ENCODE results near the gene CLASRP. TPM values are rescaled to one million over a fixed set of nuclear protein-coding genes. Genes with fewer than 3 reads are reported as not detected.

CLASRP gene
- total and polyA plus RNA-seq, 9 of the 15 experiments (the other 6 are each of a cell fraction or from before 2014, with no cell fraction given) = 0.94 to 86.3 (median 44.0) TPM

- TF ChIP-seq EWSR1 (IDR thresholded peaks at IDR 0.05; ENCODE audit: borderline replicate concordance, low read depth, partially characterized antibody) (no peak), XRCC5 (IDR thresholded peaks at IDR 0.05; ENCODE audit: low read depth, low read length) (no peak), ZFP36 (IDR thresholded peaks at IDR 0.05; ENCODE audit: low read depth, low read length, partially characterized antibody) (no peak), FOS (IDR thresholded peaks at IDR 0.05; ENCODE audit: extremely low read depth, insufficient read length) (no peak), KDM5B (IDR thresholded peaks at IDR 0.05; ENCODE audit: insufficient replicate concordance, low read depth, low read length) (no peak), POLR2AphosphoS2 (IDR thresholded peaks at IDR 0.05; ENCODE audit: low read length) (no peak), NFIX (CRISPR knock-in tag; IDR thresholded peaks at IDR 0.05; ENCODE audit: low read depth) (no peak), RAD51 (IDR thresholded peaks at IDR 0.05; ENCODE audit: borderline replicate concordance, low read depth) (no peak), CBX5 (IDR thresholded peaks at IDR 0.05; ENCODE audit: borderline replicate concordance, low read depth) (no peak), ZBTB7A (IDR thresholded peaks at IDR 0.05; ENCODE audit: borderline replicate concordance, control insufficient read depth, low read depth, low read length) (no peak), LEF1 (IDR thresholded peaks at IDR 0.05) (no peak), KAT7 (CRISPR knock-in tag; IDR thresholded peaks at IDR 0.05; ENCODE audit: borderline replicate concordance) (no peak)
- TF ChIP-seq, protein P1, sequence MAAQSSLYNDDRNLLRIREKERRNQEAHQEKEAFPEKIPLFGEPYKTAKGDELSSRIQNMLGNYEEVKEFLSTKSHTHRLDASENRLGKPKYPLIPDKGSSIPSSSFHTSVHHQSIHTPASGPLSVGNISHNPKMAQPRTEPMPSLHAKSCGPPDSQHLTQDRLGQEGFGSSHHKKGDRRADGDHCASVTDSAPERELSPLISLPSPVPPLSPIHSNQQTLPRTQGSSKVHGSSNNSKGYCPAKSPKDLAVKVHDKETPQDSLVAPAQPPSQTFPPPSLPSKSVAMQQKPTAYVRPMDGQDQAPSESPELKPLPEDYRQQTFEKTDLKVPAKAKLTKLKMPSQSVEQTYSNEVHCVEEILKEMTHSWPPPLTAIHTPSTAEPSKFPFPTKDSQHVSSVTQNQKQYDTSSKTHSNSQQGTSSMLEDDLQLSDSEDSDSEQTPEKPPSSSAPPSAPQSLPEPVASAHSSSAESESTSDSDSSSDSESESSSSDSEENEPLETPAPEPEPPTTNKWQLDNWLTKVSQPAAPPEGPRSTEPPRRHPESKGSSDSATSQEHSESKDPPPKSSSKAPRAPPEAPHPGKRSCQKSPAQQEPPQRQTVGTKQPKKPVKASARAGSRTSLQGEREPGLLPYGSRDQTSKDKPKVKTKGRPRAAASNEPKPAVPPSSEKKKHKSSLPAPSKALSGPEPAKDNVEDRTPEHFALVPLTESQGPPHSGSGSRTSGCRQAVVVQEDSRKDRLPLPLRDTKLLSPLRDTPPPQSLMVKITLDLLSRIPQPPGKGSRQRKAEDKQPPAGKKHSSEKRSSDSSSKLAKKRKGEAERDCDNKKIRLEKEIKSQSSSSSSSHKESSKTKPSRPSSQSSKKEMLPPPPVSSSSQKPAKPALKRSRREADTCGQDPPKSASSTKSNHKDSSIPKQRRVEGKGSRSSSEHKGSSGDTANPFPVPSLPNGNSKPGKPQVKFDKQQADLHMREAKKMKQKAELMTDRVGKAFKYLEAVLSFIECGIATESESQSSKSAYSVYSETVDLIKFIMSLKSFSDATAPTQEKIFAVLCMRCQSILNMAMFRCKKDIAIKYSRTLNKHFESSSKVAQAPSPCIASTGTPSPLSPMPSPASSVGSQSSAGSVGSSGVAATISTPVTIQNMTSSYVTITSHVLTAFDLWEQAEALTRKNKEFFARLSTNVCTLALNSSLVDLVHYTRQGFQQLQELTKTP (IDR thresholded peaks at IDR 0.05; ENCODE audit: low read depth in 1 of 2, partially characterized antibody in 2 of 2) = no peak
Observed at GRCh38 chr19:45112111-45112827, 73.4 kb downstream of the CLASRP start (continued).
